ENCODE data around the gene FRMD4A. TPM values are rescaled to one million over a fixed set of nuclear protein-coding genes. Genes with fewer than 3 reads are reported as not detected.

The FRMD4A gene
- total and polyA plus RNA-seq, 7 donors = 2.9 to 9.1 (median 6.2) TPM

- Histone ChIP-seq H3K4me1 (peaks cover 19% of the 10 kb centered on the region), H3K36me3 (ENCODE audit: insufficient read depth in 1 of 2, low read depth in 1 of 2) (peaks cover 0 to 4% of the 10 kb centered on the region in 2 donors), H3K4me3 (no peak overlapping the region), H3K27ac (no peak overlapping the region), H3K27me3 (ENCODE audit: insufficient read depth in 3 of 3, low read length in 2 of 3) (no peaks in the 10 kb centered on the region), H3K9me3 (no peaks in the 10 kb centered on the region)
- DNase-seq (no peak), ATAC-seq (peak in 2 of 4 donors; percentile 41 to 44)
- intact Hi-C loops (cut with DNase I) = no loop called here
- TF ChIP-seq CTCF (IDR thresholded peaks at IDR 0.05) = no peak
- 26 to 42% (median 32%) methylated on average over 15 of the region's 15 CpGs for WGBS, 3 donors
Measured at GRCh38 chr10:13743101-13743693, 587.5 kb downstream of the FRMD4A start.

DNA sequence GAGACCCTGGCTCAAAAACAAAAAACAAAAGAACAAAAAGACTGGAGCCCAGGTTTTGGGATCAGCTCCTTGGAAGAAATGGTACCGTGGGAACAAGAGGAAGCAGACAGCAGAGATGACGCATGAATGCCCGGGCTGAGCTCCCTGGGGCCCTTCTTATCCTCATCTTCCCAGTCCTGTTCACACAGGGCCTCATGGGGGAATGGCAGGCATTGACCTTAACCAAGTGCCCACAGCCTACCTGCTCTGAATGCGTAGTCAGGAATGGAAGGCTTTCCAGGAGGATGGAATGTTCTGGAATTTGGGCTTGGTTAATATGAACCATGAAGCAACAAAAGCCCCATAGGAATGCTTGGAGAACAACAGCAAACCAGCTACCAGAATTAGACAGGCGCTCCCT, 589.3 kb downstream of the FRMD4A start:
- H3K27me3 ChIP-seq (ENCODE audit: insufficient read depth in 3 of 3, low read length in 2 of 3) = no peaks in the 10 kb centered on the region
- no peaks in the 10 kb centered on the region for H3K9me3 ChIP-seq
- WGBS, 3 donors = 97% methylated on average over 5 of the region's 5 CpGs
- DNase-seq = no peak
- H3K4me3 ChIP-seq = no peak overlapping the region
- no peak for TF ChIP-seq CTCF (IDR thresholded peaks at IDR 0.05)
- H3K27ac ChIP-seq = no peak overlapping the region
- peaks cover 0 to 6% of the 10 kb centered on the region in 2 donors for H3K36me3 ChIP-seq (ENCODE audit: insufficient read depth in 1 of 2, low read depth in 1 of 2)
- intact Hi-C loops (cut with DNase I) = no loop called here
- H3K4me1 ChIP-seq = peaks cover 18% of the 10 kb centered on the region
- ATAC-seq = no peak

DNA sequence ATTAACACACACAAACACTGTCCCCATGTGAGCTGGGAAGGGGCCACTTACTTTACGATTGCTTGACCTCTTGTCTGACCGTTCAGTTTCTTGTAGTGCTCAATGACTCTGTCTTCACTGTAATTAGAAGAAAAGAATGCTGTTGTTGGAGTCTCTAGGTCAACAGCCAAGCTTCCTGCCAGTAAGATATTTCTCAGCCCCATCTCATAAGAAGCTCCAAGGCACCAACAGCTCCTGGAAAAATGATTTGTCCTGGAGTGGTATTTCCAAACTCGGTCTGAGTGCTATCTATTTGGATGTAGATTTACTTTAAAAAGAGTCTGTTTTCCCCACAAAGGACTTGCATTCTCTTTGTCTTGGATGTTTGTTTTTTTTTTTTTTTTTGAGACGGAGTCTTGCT, 590.3 kb downstream of the FRMD4A start:
- no peak for TF ChIP-seq CTCF (IDR thresholded peaks at IDR 0.05)

GRCh38 chr10:13739183-13739582, 591.5 kb downstream of the FRMD4A start:
- intact Hi-C loops (cut with DNase I) = no loop called here
- Histone ChIP-seq H3K27me3 (ENCODE audit: insufficient read depth in 3 of 3, low read length in 2 of 3) (no peaks in the 10 kb centered on the region), H3K36me3 (ENCODE audit: insufficient read depth in 1 of 2, low read depth in 1 of 2) (peaks cover 0 to 11% of the 10 kb centered on the region in 2 donors), H3K27ac (no peak overlapping the region), H3K9me3 (no peaks in the 10 kb centered on the region), H3K4me3 (no peak overlapping the region), H3K4me1 (peaks cover 13% of the 10 kb centered on the region)
- ATAC-seq = peak in 2 of 4 donors; percentile 47 to 92
- DNase-seq = no peak
- no peak for TF ChIP-seq CTCF (IDR thresholded peaks at IDR 0.05)
- WGBS, 3 donors = 22 to 32% (median 25%) methylated on average over 2 of the region's 2 CpGs

More for the DNA sequence above, 590.3 kb downstream of the FRMD4A start:
- DNase-seq (no peak), ATAC-seq (no peak)
- Histone ChIP-seq H3K9me3 (no peaks in the 10 kb centered on the region), H3K27me3 (ENCODE audit: insufficient read depth in 3 of 3, low read length in 2 of 3) (no peaks in the 10 kb centered on the region), H3K36me3 (ENCODE audit: insufficient read depth in 1 of 2, low read depth in 1 of 2) (peaks cover 0 to 7% of the 10 kb centered on the region in 2 donors), H3K27ac (no peak overlapping the region), H3K4me3 (no peak overlapping the region), H3K4me1 (peaks cover 13% of the 10 kb centered on the region)
- intact Hi-C loops (cut with DNase I) = no loop called here
- 65 to 90% (median 70%) methylated on average over 3 to 4 of the region's 4 CpGs for WGBS, 3 donors

- no peak for TF ChIP-seq CTCF (IDR thresholded peaks at IDR 0.05)
- ATAC-seq = no peak
- Histone ChIP-seq H3K4me3 (no peak overlapping the region), H3K9me3 (no peaks in the 10 kb centered on the region), H3K27me3 (ENCODE audit: insufficient read depth in 3 of 3, low read length in 2 of 3) (no peaks in the 10 kb centered on the region), H3K36me3 (ENCODE audit: insufficient read depth in 1 of 2, low read depth in 1 of 2) (peaks cover 0 to 18% of the 10 kb centered on the region in 2 donors), H3K27ac (no peak overlapping the region), H3K4me1 (no peaks in the 10 kb centered on the region)
- DNase-seq = no peak
- WGBS, 3 donors = 70 to 80% (median 74%) methylated on average over 3 of the region's 3 CpGs
- intact Hi-C loops (cut with DNase I) = no loop called here
Measured at GRCh38 chr10:13736506-13736905, 594.2 kb downstream of the FRMD4A start.

All from psoas muscle (tissue), 8 donors.